GM06990 (cell line): ENCODE data around the gene HAPSTR1.

Experiments
- DNase-seq: peaks from one replicate; pipeline ENCODE4 v3.0.0-alpha.2; 2011; ENCODE audit not compliant: insufficient read length; ENCODE audit errors: extremely low read depth
- H3K27me3 ChIP-seq: replicated peaks from 2 replicates; pipeline ENCODE4 v1.6.0; 2011; ENCODE audit warnings: low read length; ENCODE audit not compliant: control insufficient read depth, insufficient read depth
- H3K36me3 ChIP-seq: 2 replicates; pipeline ENCODE4 v1.5.1; 2011; ENCODE audit warnings: low read length; ENCODE audit not compliant: control insufficient read depth, insufficient read depth
- H3K4me3 ChIP-seq: replicated peaks from 2 replicates; pipeline ENCODE4 v1.5.1; 2011; ENCODE audit warnings: low read depth, mild to moderate bottlenecking, control low read depth, low read length
- TF ChIP-seq, protein P1 (sequence below): IDR thresholded peaks from 2 replicates; pipeline ENCODE4 v1.5.1; 2011; ENCODE audit warnings: low read length, control low read depth, mild to moderate bottlenecking, inconsistent platforms; ENCODE audit not compliant: insufficient read depth, poor library complexity, severe bottlenecking

HAPSTR1 gene

DNA sequence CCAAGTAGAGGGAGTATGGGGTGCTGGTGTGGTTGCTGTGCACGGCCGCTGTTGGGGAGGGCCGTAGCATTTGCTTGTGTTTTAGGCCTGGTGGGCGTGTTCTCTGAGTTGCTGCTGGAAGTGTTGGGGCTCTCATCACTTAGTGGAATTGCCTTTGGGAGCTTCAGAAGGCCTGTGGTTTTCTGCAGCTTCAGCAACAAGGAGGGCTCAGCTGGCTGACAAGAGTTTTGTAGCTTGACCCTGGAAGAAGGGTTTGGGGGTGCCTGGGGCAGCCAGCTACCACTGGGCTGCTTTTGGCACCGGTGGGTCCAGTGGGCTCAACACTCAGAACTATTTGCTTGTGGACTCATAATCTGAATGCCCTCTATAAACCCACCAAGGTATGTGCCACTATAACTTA lies 30.9 kb downstream of the HAPSTR1 start:
- TF ChIP-seq, protein P1, sequence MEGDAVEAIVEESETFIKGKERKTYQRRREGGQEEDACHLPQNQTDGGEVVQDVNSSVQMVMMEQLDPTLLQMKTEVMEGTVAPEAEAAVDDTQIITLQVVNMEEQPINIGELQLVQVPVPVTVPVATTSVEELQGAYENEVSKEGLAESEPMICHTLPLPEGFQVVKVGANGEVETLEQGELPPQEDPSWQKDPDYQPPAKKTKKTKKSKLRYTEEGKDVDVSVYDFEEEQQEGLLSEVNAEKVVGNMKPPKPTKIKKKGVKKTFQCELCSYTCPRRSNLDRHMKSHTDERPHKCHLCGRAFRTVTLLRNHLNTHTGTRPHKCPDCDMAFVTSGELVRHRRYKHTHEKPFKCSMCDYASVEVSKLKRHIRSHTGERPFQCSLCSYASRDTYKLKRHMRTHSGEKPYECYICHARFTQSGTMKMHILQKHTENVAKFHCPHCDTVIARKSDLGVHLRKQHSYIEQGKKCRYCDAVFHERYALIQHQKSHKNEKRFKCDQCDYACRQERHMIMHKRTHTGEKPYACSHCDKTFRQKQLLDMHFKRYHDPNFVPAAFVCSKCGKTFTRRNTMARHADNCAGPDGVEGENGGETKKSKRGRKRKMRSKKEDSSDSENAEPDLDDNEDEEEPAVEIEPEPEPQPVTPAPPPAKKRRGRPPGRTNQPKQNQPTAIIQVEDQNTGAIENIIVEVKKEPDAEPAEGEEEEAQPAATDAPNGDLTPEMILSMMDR = no peak
- DNase-seq = no peak
- Histone ChIP-seq H3K4me3 (no peak overlapping the region), H3K27me3 (no peaks in the 10 kb centered on the region), H3K36me3 (peaks cover 16% of the 10 kb centered on the region)

GRCh38 chr16:9122969-9123368 lies 31.5 kb downstream of the HAPSTR1 start:
- Histone ChIP-seq H3K4me3 (no peak overlapping the region), H3K36me3 (peaks cover 16% of the 10 kb centered on the region), H3K27me3 (no peaks in the 10 kb centered on the region)
- DNase-seq = no peak
- TF ChIP-seq, protein P1 = no peak

GRCh38 chr16:9123401-9123800 lies 32.0 kb downstream of the HAPSTR1 start:
- DNase-seq = no peak
- no peaks in the 10 kb centered on the region for H3K27me3 ChIP-seq
- no peak overlapping the region for H3K4me3 ChIP-seq
- TF ChIP-seq, protein P1 = no peak
- H3K36me3 ChIP-seq = peaks cover 16% of the 10 kb centered on the region

DNA sequence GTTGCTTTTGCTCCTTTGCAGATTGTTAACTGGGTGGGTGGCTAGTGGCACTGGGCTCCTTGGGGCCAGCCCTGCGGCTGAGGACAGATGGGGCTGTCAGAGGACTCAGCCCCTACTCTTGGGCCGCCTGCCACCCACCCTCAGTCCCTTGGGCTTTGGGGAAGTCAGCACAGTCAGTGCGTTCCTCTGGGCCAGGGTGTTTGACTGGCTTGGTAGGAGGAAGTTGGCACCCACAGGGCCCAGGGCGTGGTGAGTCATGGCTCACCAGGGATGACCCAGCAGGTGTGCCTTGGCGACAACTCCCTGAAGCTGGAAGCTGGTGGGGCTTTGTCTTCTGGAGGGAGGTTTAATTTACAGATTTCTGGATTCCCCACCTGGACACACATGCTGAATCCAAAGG lies 32.4 kb downstream of the HAPSTR1 start:
- peaks cover 16% of the 10 kb centered on the region for H3K36me3 ChIP-seq
- TF ChIP-seq, protein P1 = no peak
- no peak overlapping the region for H3K4me3 ChIP-seq
- DNase-seq = peak; percentile 36
- no peaks in the 10 kb centered on the region for H3K27me3 ChIP-seq

GRCh38 chr16:9124444-9124843 lies 33.0 kb downstream of the HAPSTR1 start:
- TF ChIP-seq, protein P1 = no peak
- no peak overlapping the region for H3K4me3 ChIP-seq
- DNase-seq = no peak
- peaks cover 16% of the 10 kb centered on the region for H3K36me3 ChIP-seq
- no peaks in the 10 kb centered on the region for H3K27me3 ChIP-seq

GRCh38 chr16:9124908-9125584 lies 33.6 kb downstream of the HAPSTR1 start:
- no peaks in the 10 kb centered on the region for H3K27me3 ChIP-seq
- TF ChIP-seq, protein P1 = no peak
- H3K4me3 ChIP-seq = no peak overlapping the region
- no peak for DNase-seq
- H3K36me3 ChIP-seq = peaks cover 16% of the 10 kb centered on the region
